GM12874 (cell line): ENCODE measurements around the gene CARHSP1.

Source experiments
- TF ChIP-seq, protein P1 (sequence below): IDR thresholded peaks from 2 replicates; pipeline ENCODE4 v1.5.1; 2011; ENCODE audit warnings: low read depth, mild to moderate bottlenecking, control low read depth, low read length, moderate library complexity; ENCODE audit not compliant: insufficient read depth

CARHSP1 gene

DNA sequence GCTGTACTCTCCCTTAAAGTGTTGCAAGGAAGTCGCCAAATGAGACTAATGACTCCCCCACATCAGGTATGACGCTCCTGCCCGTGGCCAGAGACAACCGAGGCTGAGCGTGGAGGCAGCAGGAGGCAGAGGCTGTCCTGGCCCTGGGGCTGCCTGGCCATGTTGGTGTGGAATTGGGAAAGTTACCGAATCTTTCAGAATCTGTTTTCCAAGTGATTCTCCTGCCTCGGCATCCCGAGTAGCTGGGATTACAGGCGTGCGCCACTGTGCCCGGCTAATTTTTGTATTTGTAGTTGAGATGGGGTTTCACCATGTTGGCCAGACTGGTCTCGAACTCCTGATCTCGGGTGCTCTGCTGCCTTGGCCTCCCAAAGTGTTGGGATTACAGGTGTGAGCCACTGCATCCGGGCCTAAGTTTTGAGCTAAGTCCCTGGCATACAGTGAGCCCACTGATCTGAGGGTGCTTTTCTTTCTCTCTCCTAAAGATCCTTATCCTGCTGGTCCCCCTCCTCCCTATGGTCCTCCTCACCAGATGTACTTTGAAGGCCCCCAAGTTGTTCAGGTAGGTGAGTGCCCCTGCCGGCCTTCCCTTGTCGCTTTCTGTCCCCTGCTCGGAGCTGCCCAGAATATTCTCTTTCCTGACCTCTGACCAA, 14.0 kb upstream of the CARHSP1 start:
- TF ChIP-seq, protein P1, sequence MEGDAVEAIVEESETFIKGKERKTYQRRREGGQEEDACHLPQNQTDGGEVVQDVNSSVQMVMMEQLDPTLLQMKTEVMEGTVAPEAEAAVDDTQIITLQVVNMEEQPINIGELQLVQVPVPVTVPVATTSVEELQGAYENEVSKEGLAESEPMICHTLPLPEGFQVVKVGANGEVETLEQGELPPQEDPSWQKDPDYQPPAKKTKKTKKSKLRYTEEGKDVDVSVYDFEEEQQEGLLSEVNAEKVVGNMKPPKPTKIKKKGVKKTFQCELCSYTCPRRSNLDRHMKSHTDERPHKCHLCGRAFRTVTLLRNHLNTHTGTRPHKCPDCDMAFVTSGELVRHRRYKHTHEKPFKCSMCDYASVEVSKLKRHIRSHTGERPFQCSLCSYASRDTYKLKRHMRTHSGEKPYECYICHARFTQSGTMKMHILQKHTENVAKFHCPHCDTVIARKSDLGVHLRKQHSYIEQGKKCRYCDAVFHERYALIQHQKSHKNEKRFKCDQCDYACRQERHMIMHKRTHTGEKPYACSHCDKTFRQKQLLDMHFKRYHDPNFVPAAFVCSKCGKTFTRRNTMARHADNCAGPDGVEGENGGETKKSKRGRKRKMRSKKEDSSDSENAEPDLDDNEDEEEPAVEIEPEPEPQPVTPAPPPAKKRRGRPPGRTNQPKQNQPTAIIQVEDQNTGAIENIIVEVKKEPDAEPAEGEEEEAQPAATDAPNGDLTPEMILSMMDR, result no peak

DNA sequence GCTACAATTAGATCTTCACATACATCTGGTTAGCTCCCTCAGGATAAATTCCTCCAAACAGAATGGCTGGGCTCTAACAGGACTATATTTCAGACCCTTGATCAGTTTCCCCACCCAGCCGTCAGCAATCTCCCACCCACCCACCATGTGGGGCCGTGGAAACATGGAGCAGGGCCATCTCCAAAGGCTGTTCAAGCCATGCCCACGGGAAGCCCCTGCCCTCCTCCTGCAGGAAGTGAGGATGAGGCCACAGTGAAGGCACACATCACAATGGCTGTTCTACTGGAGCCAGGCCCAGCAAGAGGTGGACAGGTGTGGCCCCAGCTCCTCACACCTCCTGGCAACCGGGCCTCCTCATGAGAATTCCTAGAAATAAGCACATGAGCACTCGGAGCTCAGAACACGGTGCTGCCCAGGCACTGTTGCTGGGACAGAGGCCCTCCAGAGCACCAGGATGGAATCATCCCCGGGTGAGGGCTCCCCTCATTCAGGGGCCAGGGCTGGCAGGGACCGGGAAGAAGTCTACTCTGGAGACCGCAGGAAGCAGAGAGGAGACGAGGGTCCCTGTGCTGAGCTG, 13.3 kb upstream of the CARHSP1 start, which contains the start of gene LITAFD:
LITAFD (plus strand) TSS at position 311 of the 577 bp plus-strand sequence. CDS start 2,005 bp downstream, outside the sequence.
- TF ChIP-seq, protein P1, result no peak

DNA sequence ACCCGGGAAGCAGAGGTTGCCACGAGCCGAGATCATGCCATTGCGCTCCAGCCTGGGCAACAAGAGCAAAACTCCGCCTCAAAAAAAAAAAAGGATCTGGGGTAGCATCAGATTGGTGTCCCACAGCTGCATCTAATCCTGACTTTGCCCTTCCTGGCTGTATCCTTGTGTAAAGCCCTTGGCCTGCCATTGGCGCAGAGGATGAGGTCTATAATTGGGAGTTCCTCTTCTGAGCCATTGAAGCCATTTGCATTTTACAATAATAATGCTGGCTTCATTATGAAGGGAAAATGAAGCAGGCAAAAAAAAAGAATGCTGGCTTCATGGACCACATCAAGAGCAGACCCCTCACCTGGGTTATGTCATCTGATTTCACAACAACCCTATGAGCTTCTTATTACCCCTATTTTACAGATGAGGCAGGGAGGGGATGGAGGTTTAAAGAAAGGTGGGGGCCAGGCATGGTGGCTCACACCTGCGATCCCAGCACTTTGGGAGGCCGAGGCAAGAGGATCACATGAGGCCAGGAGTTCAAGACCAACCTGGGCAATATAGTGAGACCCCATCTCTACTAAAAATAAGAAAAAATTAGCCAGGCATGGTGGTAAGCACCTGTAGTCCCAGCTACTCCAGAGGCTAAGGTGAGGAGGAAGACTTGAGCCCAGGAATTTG, 12.2 kb upstream of the CARHSP1 start:
- TF ChIP-seq, protein P1, result no peak

DNA sequence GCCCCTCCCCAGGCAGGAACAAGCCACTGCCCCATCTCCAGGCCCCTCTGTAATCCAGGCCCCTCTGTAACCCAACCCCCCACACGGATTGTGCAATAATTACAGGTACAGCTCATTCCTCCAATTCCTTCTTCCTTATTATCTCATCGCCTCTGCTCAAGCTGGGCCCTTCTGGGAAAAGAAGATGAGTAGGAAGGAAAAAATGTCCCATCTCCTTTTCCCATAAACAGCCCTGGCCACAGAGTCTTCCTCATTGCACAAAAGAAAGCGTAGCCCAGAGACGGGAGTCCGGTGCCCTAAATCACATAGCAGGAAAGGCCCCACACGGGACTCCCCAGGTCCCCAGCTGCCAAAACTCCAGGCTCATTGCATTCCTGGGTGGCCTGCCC, 9.7 kb upstream of the CARHSP1 start:
- TF ChIP-seq, protein P1, result no peak

DNA sequence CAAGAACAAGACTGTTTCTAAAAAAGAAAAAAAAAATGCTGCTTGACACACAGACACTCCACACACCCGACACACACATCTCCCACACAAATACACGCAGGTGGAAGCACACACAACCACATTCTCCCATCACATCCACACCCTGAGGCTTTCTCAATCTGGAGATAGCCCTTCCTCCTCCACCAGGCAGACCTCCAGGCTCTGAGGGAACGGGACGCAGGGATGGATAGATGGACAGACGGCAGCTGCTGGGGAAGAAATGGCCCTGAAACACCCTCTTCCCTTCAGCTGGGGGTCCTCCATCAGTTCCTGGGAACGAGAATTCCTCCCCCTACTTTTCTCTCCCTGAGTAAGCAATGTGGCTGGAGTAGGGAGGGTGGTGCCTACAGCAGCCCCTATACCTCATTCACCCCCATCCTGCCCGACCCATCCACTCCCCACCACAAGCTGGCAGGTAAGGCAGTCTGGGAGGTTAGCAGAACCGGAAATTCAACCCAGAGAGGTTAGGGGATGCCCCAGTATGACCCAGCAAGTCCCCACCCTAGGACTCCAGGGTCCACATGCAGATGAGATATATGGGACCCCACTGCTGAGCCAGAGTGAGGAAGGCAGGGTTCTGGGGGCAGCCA, 9.2 kb upstream of the CARHSP1 start:
- TF ChIP-seq, protein P1, result no peak

DNA sequence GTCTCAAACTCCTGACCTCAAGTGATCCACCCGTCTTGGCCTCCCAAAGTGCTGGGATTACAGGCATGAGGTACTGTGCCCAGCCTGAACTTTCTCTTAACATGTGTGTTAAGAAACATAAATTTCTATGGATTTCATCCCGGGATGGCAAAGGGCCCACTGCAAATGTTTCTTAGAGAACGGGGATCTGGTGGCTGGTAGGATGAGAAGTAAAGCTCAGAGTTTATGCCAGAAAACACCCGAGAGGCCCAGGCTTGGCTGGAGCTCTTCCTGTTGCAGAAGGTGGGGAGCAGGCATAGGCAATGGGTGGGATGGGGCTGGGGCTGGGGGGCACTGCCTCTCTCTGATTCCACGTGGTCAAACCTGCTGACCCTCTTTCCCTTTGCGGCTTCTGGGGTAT, 5.6 kb upstream of the CARHSP1 start:
- TF ChIP-seq, protein P1, result no peak
